GM12878 (cell line): Measurements from ENCODE around the gene RBMS3. TPM values are rescaled to one million over a fixed set of nuclear protein-coding genes. Genes with fewer than 3 reads are reported as not detected.

Experiments
- ATAC-seq: fragments of 200-7000 bp; cut with Tn5 transposase; 3 replicates; pipeline ENCODE4 v1.9.1; 2020; ENCODE audit warnings: mild to moderate bottlenecking, moderate library complexity
- BruUV-seq: library from RNA; stranded (reverse); fragments of 400-500 nt; replicated peaks from 2 replicates; lab custom pipeline; 2021; lab: Mats Ljungman, UMichigan
- CTCF ChIA-PET: fragments of 300-600 bp; sonication (Branson Sonifier 250); formaldehyde crosslinking; extraction: SDS; loops from one replicate; lab custom pipeline; 2021; ENCODE audit warnings: inconsistent platforms; lab: Yijun Ruan, JAX
- POLR2A ChIA-PET: fragments of 350-600 bp; formaldehyde crosslinking; extraction: SDS; loops from one replicate; lab custom pipeline; 2021; ENCODE audit warnings: inconsistent platforms; lab: Charles Lee
- RAD21 ChIA-PET: fragments of 300-600 bp; sonication (Branson Sonifier 250); formaldehyde crosslinking; loops from one replicate; lab custom pipeline; 2023; ENCODE audit warnings: antibody characterized with exemption; ENCODE audit not compliant: unreplicated experiment; lab: Charles Lee
- SMC1A ChIA-PET: fragments of 300-600 bp; sonication (Branson Sonifier 250); formaldehyde crosslinking; loops from one replicate; lab custom pipeline; 2023; ENCODE audit not compliant: unreplicated experiment, uncharacterized antibody; lab: Charles Lee
- DNase-seq: peaks from one replicate; pipeline ENCODE4 v3.0.0-alpha.2; 2011; ENCODE audit warnings: low read depth, low spot score
- FAIRE-seq: peaks from 3 replicates; lab custom pipeline; 2011; peaks lifted over from hg19 to GRCh38; lab: Jason Lieb, UNC
- H2AFZ ChIP-seq: 2 replicates; pipeline ENCODE4 v1.6.0; 2011; ENCODE audit warnings: low read depth, low read length, control low read depth; ENCODE audit not compliant: control insufficient read depth
- H3K27ac ChIP-seq: 2 replicates; pipeline ENCODE4 v1.5.1; 2011; ENCODE audit warnings: control low read depth; ENCODE audit not compliant: control insufficient read depth, insufficient read depth
- H3K27me3 ChIP-seq, 2 experiments: replicated peaks in 1 of 2; 2 replicates each; pipeline versions ENCODE4 v1.6.0 to v1.6.1; 2011; ENCODE audit warnings: low read length in 1 of 2; ENCODE audit not compliant: control insufficient read depth in 2 of 2, insufficient read depth in 2 of 2
- H3K36me3 ChIP-seq, 2 experiments: 2 replicates each; pipeline ENCODE4 v1.5.1; 2011; ENCODE audit warnings: low read length in 1 of 2; ENCODE audit not compliant: control insufficient read depth in 2 of 2, insufficient read depth in 2 of 2
- H3K4me1 ChIP-seq: 2 replicates; pipeline ENCODE4 v1.6.1; 2011; ENCODE audit warnings: mild to moderate bottlenecking, low read length, moderate library complexity, mixed read lengths; ENCODE audit not compliant: control insufficient read depth, insufficient read depth
- H3K4me2 ChIP-seq: 2 replicates; pipeline ENCODE4 v1.6.0; 2011; ENCODE audit warnings: control low read depth; ENCODE audit not compliant: control insufficient read depth, insufficient read depth
- H3K4me3 ChIP-seq: fragments of 200-600 bp; sonication (generic); 2 replicates; pipeline ENCODE4 v1.5.1; 2016
- H3K79me2 ChIP-seq: 2 replicates; pipeline ENCODE4 v1.6.0; 2011; ENCODE audit warnings: low read length; ENCODE audit not compliant: control insufficient read depth, insufficient read depth
- H3K9ac ChIP-seq: 2 replicates; pipeline ENCODE4 v1.8.0; 2011; ENCODE audit warnings: low read length, control low read depth, mixed read lengths; ENCODE audit not compliant: control insufficient read depth, insufficient read depth
- H3K9me3 ChIP-seq: replicated peaks from 3 replicates; pipeline ENCODE4 v1.5.1; 2011; ENCODE audit warnings: mild to moderate bottlenecking, low read length; ENCODE audit not compliant: control insufficient read depth, insufficient read depth
- H4K20me1 ChIP-seq: 2 replicates; pipeline ENCODE4 v1.6.0; 2011; ENCODE audit not compliant: control insufficient read depth, insufficient read depth
- ASH2L ChIP-seq: fragments of 300-600, 200-600 bp; sonication (generic); IDR thresholded peaks from 2 replicates; pipeline ENCODE4 v1.6.1; 2017; ENCODE audit warnings: low read depth, mild to moderate bottlenecking, borderline replicate concordance
- ATF7 ChIP-seq: fragments of 450-650 bp; IDR thresholded peaks from 2 replicates; pipeline ENCODE4 v1.6.1; 2016; ENCODE audit warnings: low read depth, mild to moderate bottlenecking
- CHD2 ChIP-seq: IDR thresholded peaks from 2 replicates; pipeline ENCODE4 v1.6.1; 2011; ENCODE audit warnings: low read depth, low read length, improper control_type of control experiment, borderline replicate concordance
- CREB1 ChIP-seq: IDR thresholded peaks from 2 replicates; pipeline ENCODE4 v1.6.1; 2012; ENCODE audit warnings: low read depth, mild to moderate bottlenecking, inconsistent platforms
- DPF2 ChIP-seq: fragments of 450-650 bp; IDR thresholded peaks from 2 replicates; pipeline ENCODE4 v1.6.1; 2017; ENCODE audit warnings: mild to moderate bottlenecking
- MYC ChIP-seq: IDR thresholded peaks from 2 replicates; pipeline ENCODE4 v1.6.1; 2011; ENCODE audit warnings: mild to moderate bottlenecking, low read length, moderate library complexity, inconsistent platforms; ENCODE audit not compliant: insufficient read depth, insufficient replicate concordance, insufficient read length, severe bottlenecking
- NBN ChIP-seq: fragments of 450-650 bp; IDR thresholded peaks from 2 replicates; pipeline ENCODE4 v1.6.1; 2016
- POLR2AphosphoS5 ChIP-seq: IDR thresholded peaks from 2 replicates; pipeline ENCODE4 v1.6.1; 2011; ENCODE audit warnings: mild to moderate bottlenecking, low read length, inconsistent platforms
- TCF7 ChIP-seq: IDR thresholded peaks from 2 replicates; pipeline ENCODE4 v1.6.1; 2014; ENCODE audit warnings: antibody characterized with exemption, borderline replicate concordance
- WRNIP1 ChIP-seq: IDR thresholded peaks from 2 replicates; pipeline ENCODE4 v1.6.1; 2011; ENCODE audit warnings: low read depth, low read length, improper control_type of control experiment, borderline replicate concordance
- WGBS: methylation state at CpG from one replicate; pipeline ENCODE4 v1.1.6; 2016; ENCODE audit warnings: low lambda C conversion rate; ENCODE audit not compliant: insufficient replicate concordance, insufficient coverage; ENCODE audit errors: missing lambda C conversion rate; 5-methylcytosine and 5-hydroxymethylcytosine counted together
- in situ Hi-C: fragments of 300-500 bp; cut with MboI; formaldehyde crosslinking; loops from 9 replicates; pipeline ENCODE4 v1.14.3; 2018; ENCODE audit warnings: mixed read lengths
- intact Hi-C: fragments of 100-400 bp; cut with micrococcal nuclease; formaldehyde crosslinking; loops from one replicate; pipeline ENCODE4 v1.14.2; 2022; ENCODE audit not compliant: unreplicated experiment
- polyA plus RNA-seq, 11 experiments: library from polyadenylated mRNA; depleted of rRNA in 4 of 11; unstranded in 6 of 11; stranded (reverse) in 5 of 11; fragments of >200 nt; fragmentation: Nextera tagmentation in 4 of 11; fragmentation: Illumina TruSeq in 1 of 11; extraction: Ambion mirVana in 4 of 11; extraction: Trizol in 1 of 11; gene quantifications; 1 replicate in 1 of 11; 2 replicates in 10 of 11; pipeline versions ENCODE4 v1.2.1 to v1.2.3, GENCODE V29; 2011 to 2016; ENCODE audit warnings: inconsistent platforms in 2 of 11, missing spikeins in 2 of 11, low read depth in 1 of 11
- total RNA-seq, 4 experiments: library from RNA; depleted of rRNA in 3 of 4; stranded (reverse); fragments of >200 nt in 3 of 4; fragmentation: Illumina TruSeq in 1 of 4; extraction: Trizol in 1 of 4; gene quantifications; 2 replicates each; pipeline versions ENCODE4 v1.2.1 to v1.2.3, GENCODE V29; 2013 to 2021
- TF ChIP-seq, protein P1 (sequence below): fragments of 450-650 bp; IDR thresholded peaks from 2 replicates; pipeline ENCODE4 v1.6.1; 2017; ENCODE audit warnings: mild to moderate bottlenecking

The RBMS3 gene
- total and polyA plus RNA-seq, 10 of the 15 experiments (the other 5 are each of a cell fraction or from before 2014, with no cell fraction given), result 0.79 to 4.7 (median 3.1) TPM

- no peak for FAIRE-seq
These were observed 508.8 kb downstream of the RBMS3 start for GRCh38 chr3:29789686-29790085.

GRCh38 chr3:29796808-29797207 is 515.9 kb downstream of the RBMS3 start:
- BruUV-seq, result no TSS peak
- no peaks in the 10 kb centered on the region for H3K9me3 ChIP-seq
- SMC1A ChIA-PET, result interaction anchor here (0.7 to 1.1 kb wide), 4 partner anchors 10 to 193 kb away, joined by 3 to 5 read pairs (median 3); no protein-coding TSS in a partner anchor
- WGBS, result 57% methylated on average over 8 of the region's 8 CpGs
- RAD21 ChIA-PET, result no interaction called here
- no peak overlapping the region for H3K9ac ChIP-seq
- H3K27me3 ChIP-seq, result no peaks in the 10 kb centered on the region
- in situ Hi-C loops (no loop called here), intact Hi-C loops (no loop called here)
- no peaks in the 10 kb centered on the region for H3K36me3 ChIP-seq
- TF ChIP-seq CREB1 (no peak), NBN (no peak), ASH2L (no peak), DPF2 (no peak), WRNIP1 (no peak), POLR2AphosphoS5 (no peak), CHD2 (no peak), MYC (no peak)
- FAIRE-seq (no peak), ATAC-seq (no peak), DNase-seq (no peak)
- POLR2A ChIA-PET, result no interaction called here
- no peaks in the 10 kb centered on the region for H3K79me2 ChIP-seq
- H3K4me1 ChIP-seq, result no peaks in the 10 kb centered on the region
- no peak overlapping the region for H3K4me2 ChIP-seq
- H4K20me1 ChIP-seq, result no peaks in the 10 kb centered on the region
- no peak overlapping the region for H3K27ac ChIP-seq
- CTCF ChIA-PET, result no interaction called here
- H3K4me3 ChIP-seq, result no peak overlapping the region
- no peak overlapping the region for H2AFZ ChIP-seq

More at GRCh38 chr3:29789686-29790085, 508.8 kb downstream of the RBMS3 start:
- intact Hi-C loops (no loop called here), in situ Hi-C loops (no loop called here)
- 0% methylated on average over 1 of the region's 1 CpG for WGBS
- Histone ChIP-seq H3K9ac (no peak overlapping the region), H3K9me3 (no peaks in the 10 kb centered on the region; the same call in 2 of the 3 replicates), H3K36me3 (no peaks in the 10 kb centered on the region), H3K4me1 (no peaks in the 10 kb centered on the region), H2AFZ (no peak overlapping the region), H4K20me1 (no peaks in the 10 kb centered on the region), H3K4me3 (no peak overlapping the region), H3K27me3 (no peaks in the 10 kb centered on the region), H3K4me2 (no peak overlapping the region), H3K27ac (no peak overlapping the region), H3K79me2 (no peaks in the 10 kb centered on the region)
- no peak for TF ChIP-seq ASH2L
- no peak for TF ChIP-seq TCF7
- TF ChIP-seq ATF7, result 0 out of 2 replicates have a peak, but pooled peaks have one; percentile 37
- TF ChIP-seq, protein P1, sequence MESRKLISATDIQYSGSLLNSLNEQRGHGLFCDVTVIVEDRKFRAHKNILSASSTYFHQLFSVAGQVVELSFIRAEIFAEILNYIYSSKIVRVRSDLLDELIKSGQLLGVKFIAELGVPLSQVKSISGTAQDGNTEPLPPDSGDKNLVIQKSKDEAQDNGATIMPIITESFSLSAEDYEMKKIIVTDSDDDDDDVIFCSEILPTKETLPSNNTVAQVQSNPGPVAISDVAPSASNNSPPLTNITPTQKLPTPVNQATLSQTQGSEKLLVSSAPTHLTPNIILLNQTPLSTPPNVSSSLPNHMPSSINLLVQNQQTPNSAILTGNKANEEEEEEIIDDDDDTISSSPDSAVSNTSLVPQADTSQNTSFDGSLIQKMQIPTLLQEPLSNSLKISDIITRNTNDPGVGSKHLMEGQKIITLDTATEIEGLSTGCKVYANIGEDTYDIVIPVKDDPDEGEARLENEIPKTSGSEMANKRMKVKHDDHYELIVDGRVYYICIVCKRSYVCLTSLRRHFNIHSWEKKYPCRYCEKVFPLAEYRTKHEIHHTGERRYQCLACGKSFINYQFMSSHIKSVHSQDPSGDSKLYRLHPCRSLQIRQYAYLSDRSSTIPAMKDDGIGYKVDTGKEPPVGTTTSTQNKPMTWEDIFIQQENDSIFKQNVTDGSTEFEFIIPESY, result no peak
- ChIA-PET RAD21 (no interaction called here), POLR2A (no interaction called here), CTCF (no interaction called here), SMC1A (no interaction called here)
- no TSS peak for BruUV-seq
- DNase-seq (no peak), ATAC-seq (no peak)
